DMS153 (cell line): ENCODE data around the gene IFIT5.
A peak's percentile ranks its signal among the peaks of the same experiment; 100 is the strongest.
"Not testable (repeated sequence)": the region's sequence is repeated elsewhere in the genome, so short reads cannot be mapped to it uniquely, and the experiment has no call there.

Experiments
- DNase-seq: peaks from one replicate; lab custom pipeline; 2025; lab: John Stamatoyannopoulos, UW

The IFIT5 gene

DNA sequence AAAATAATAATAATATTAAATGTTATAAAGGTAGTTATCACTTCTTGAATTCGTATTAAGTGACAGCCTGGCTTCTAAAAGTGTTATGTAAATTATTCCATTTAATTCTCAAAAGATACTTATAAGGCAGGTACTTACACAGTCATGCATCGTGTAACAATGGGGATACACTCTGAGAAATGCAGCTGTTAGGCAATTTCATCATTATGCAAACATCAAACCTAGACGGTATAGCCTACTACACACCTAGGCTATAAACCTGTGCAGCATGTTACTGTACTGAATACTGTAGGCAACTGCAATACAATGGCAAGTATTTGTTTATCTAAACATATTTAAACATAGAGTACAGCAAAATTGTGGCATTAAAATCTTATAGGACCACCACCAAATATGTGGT is 20.5 kb upstream of the IFIT5 start:
- peak; percentile 34 for DNase-seq

DNA sequence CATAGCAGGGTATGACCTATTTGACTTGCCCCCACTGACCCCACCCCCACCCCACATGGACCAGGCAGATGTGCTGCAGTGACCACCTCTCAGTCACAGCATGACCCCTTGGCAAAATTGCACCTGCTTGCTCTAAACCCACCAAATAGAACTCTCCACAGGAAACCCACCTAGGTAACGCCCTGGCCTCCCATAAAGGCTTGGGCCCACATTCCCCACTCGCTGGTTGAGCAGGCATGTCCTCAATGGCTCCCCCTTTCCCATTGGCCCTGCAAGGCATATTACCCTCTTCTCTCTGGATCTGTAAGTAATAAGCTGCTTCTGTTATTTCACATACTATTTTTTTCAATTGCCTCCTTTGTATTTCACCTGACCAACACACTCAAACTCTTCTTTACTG is 19.2 kb upstream of the IFIT5 start:
- DNase-seq, result no peak

DNA sequence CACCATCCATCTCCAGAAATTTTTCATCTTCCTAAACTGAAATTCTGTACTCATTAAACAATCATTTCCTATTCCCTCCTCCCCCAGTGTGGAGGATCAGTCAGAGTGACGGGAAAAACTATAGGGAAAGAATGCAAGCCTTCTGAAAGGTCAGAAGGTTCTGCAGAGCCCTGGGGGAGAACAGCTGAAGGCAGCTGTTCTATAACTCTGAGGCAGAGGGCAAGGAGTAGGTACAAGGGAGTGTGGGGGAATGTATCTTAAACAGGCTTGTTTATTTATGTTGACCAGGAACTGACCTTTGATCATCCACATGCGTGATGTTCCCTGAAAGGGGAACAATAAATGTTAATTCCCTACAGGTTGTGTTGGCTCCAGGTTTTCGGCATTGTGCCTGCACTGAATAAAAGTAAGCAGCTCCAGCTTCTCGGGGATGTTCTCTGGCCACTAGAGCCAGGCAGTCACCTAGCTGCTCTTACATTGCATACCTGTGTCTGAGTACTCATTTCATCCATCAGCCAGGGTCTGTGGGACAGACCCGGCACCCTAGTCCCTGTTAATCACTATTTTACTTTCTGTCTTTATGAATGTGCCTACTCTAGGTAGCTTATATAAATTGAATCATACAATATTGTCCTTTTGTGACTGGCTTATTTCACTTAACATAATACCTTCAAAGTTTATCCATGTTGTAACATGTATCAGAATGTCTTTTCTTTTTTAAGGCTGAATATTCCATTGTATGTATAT is 16.2 kb upstream of the IFIT5 start:
- no peak for DNase-seq

DNA sequence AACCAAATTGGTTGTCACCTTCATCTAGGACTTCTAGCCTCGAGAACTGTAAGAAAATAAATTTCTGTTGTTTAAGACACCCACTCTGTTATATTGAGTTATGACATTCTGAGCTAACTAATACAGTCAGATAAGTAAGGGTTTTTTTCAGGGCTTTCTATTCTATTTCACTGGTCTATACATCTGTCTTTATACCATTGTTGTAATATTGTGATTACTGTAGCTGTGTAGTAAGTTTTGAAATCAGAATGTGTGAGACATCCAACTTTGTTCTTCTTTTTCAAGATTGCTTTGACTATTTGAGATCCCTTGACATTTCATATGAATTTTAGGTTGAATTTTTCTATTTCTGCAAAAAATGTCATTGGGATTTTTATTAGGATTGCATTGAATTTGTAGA is 14.4 kb upstream of the IFIT5 start:
- no peak for DNase-seq

DNA sequence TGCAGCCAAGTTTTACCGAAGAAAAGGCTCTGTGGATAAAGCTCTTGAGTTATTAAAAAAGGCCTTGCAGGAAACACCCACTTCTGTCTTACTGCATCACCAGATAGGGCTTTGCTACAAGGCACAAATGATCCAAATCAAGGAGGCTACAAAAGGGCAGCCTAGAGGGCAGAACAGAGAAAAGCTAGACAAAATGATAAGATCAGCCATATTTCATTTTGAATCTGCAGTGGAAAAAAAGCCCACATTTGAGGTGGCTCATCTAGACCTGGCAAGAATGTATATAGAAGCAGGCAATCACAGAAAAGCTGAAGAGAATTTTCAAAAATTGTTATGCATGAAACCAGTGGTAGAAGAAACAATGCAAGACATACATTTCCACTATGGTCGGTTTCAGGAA is 11.3 kb upstream of the IFIT5 start:
- DNase-seq, result no peak

DNA sequence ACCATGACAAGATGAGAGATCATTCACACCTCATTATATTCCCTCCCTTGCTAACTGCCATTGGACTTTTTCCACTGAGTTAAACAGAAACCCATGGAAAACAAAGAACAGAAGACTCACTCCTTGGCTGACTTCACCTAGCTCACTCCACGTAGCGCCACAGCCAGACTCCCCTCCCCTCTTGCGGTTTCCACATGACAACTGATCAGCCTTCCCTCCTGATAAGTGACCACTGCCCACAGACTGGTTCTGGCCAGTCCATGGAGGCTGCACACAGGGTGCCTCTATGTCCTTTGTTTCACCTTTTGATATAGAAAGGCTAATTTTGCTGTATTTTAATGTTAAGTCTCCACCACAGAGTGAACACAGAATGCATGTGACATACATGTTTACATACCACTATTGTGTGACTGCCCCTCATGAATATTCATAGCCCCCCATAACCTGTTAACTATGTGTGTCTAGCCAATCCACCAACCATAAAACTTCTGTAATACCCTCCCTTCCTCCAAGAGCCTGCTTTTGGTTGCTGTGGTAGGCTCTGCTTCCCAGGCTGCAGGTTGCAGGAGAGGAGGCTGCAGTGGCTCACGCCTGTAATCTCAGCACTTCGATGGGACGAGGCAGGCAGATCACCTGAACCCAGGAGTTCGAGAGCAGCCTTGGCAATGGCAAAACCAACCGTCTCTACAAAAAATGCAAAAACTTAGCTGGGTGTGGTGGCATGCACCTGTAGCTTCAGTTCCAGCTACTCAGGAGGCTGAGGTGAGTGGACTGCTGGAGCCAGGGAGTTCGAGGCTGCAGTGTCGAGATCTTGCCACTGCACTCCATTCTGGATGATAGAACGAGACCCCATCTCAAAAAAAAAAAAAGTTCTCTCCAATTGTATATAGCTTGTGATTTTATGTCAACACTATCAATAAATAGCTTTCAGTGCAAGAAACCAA is 10.0 kb upstream of the IFIT5 start:
- DNase-seq, result no peak

DNA sequence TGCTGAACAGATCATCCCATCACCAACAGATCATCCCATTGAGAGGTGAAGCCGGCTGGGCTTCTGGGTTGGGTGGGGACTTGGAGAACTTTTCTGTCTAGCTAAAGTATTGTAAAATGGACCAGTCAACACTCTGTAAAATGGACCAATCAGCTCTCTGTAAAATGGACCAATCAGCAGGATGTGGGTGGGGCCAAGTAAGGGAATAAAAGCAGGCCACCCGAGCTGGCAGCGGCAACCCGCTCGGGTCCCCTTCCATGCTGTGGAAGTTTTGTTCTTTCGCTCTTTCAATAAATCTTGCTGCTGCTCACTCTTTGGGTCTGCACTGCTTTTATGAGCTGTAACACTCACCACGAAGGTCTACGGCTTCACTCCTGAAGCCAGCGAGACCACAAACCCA is 8.2 kb upstream of the IFIT5 start:
- not testable (repeated sequence) for DNase-seq

DNA sequence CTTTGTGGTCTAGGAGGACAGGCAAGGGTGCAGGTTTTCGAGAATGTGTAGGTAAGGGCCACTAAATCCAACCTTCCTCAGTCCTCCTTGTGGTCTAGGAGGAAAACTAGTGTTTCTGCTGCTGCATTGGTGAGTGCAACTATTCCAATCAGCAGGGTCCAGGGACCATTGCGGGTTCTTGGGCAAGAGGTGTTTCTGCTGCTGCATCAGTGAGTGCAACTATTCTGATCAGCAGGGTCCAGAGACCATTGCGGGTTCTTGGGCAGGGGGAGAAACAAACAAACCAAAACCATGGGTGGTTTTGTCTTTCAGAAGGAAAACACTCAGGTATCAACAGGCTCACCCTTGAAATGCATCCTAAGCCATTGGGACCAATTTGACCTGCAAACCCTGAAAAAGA is 6.6 kb upstream of the IFIT5 start:
- DNase-seq, result not testable (repeated sequence)

DNA sequence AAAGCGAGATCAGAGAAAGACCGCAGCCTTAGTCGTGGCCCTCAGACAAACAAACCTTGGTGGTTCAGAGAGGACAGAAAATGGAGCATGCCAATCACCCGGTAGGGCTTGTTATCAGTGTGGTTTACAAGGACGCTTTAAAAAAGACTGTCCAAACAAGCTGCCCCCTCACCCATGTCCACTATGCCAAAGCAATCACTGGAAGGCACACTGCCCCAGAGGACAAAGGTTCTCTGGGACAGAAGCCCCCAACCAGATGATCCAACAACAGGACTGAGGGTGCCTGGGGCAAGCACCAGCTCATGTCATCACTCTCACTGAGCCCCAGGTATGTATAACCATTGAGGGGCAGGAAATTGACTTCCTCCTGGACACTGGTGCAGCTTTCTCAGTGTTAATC is 5.1 kb upstream of the IFIT5 start:
- DNase-seq, result not testable (repeated sequence)

DNA sequence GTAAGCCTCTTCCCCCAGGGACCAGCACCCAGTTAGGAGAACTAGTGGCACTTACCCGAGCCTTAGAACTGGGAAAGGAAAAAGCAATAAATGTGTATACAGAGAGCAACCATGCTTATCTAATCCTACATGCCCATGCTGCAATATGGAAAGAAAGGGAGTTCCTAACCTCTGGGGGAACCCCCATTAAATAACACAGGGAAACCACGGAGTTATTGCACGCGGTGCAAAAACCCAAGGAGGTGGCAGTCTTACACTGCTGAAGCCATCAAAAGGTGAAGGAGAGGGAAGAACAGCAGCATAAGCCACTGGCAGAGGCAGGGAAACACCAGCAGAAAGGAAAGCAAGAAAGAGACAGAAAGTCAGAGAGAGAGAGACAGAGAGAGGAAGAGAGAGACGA is 3.8 kb upstream of the IFIT5 start:
- DNase-seq, result not testable (repeated sequence)

DNA sequence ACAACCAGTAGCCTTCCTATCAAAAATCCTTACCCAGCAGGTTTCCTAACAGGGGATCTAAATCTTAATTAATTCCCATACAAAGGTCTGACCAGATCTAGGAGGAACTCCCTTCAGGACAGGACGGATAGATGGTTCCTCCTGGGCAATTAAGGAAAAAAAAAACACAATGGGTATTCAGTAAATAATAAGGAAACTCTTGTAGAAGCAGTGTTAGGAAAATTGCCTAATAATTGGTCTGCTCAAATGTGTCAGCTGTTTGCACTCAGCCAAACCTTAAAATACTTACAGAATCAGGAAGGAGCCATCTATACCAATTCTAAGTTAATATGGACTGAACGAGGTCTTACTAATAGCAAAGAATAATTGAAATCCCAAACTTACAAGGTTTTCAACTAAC is 3.2 kb upstream of the IFIT5 start:
- not testable (repeated sequence) for DNase-seq

DNA sequence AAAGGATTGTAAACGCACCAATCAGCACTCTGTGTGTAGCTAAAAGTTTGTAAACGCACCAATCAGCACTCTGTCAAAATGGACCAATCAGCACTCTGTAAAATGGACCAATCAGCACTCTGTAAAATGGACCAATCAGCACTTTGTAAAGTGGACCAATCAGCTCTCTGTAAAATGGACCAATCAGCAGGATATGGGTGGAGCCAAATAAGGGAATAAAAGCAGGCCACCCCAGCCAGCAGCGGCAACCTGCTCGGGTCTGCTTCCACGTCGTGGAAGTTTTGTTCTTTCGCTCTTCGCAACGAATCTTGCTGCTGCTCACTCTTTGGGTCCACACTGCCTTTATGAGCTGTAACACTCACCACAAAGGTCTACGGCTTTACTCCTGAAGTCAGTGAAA is 2.1 kb upstream of the IFIT5 start:
- DNase-seq, result not testable (repeated sequence)

DNA sequence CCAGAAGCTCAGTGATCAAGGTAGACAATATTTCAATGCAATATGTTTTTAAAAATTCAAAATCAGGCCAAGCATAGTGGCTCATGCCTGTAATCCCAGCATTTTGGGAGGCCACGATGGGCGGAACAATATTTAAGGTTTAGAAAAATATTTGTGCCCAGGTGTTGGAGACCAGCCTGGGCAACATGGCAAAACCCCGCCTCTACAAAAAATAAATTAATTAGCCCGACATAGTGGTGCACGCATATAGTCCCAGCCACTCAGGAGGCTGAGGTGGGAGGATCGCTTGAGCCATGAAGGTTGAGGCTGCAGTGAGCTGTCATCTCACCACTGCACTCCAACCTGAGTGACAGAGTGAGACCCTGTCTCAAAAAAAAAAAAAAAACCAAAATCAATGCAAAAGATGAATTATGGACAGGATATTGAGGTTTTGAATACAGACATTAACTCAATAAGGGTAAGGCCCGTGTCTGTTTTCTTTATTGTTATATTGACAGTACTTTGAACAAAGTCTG is 913 bp upstream of the IFIT5 start:
- DNase-seq, result no peak

DNA sequence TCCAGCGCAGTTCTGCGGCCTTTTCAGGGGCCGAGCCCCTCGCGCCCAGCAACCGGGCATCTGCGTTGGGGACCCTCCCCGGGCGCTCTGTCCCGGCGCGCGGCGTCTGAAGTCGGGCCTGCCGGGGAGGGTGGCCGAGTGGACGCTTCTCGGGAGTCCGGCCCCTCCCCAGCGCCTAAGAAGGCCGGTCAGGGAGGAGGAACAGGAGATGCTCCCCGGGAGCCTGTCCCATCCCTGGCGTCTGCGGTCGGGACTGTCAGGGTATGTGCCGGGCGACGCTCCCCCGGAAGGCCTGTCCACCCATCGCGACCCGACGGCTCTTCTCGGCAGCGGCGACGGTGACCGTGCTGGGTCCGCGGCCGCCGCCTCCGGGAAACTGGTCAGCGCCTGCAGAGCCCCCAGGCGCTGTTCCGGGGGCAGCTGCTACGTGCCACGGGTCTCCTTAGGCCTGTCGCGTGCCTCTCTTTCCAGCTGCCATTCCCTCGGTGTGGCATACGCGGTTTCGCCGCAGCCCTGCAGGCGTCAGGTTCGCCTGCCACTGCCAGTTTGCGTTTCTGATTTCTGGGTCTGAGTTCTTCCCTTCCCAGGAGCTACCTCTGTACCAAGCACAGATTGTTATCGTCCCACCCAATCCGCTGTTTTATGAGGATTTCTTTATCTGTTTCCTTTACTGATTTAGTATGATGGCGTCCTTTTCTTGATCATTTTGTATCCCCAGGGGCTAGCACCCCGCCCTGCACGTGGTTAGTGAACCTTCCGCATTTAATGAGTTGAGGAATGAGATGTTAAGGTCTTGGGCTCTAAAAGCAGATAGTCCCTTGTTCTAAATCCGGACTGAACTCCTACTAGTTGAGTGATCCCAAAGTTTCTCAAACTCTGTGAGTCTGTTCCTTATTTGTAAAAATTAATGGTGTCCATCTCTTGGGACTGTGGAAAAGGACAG is 782 bp downstream of the IFIT5 start:
- no peak for DNase-seq

DNA sequence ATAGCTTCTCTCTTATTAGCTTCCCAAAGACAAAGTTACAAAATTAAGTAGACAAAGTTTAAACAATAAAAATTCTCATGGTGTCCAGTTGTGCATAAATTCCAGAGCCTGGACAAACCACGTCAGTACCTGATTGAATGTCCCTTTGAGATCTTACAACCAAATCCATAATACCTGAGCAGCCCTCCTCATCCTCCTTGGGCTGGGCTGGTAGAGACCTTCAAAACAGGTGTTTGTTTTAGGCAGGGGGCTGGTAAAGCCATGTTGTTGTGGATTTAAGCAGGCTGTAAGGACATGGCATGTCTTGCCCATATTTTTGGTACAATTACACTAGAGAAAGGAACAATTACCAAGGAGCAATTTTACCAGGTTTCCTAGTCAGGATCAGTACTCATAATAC is 2.1 kb downstream of the IFIT5 start:
- DNase-seq, result no peak

DNA sequence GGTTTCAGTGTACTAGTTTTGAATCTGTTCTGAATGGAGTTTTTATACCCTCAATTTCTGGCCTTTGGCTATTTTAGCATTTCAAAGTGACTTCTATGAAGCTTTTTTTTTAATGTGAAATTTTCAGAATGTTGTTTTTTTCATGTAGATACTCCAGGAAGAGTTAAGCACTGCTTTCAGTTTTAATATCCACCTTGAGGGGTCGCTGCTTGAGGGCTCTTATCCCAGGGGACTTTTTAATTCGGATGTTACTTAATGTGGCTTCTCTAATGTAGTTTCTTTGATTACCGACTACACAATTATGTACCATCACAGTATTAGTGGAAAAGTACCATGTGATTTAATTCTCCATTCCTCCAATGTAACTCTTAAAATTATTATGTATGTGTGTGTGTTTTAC is 5.2 kb downstream of the IFIT5 start:
- no peak for DNase-seq

DNA sequence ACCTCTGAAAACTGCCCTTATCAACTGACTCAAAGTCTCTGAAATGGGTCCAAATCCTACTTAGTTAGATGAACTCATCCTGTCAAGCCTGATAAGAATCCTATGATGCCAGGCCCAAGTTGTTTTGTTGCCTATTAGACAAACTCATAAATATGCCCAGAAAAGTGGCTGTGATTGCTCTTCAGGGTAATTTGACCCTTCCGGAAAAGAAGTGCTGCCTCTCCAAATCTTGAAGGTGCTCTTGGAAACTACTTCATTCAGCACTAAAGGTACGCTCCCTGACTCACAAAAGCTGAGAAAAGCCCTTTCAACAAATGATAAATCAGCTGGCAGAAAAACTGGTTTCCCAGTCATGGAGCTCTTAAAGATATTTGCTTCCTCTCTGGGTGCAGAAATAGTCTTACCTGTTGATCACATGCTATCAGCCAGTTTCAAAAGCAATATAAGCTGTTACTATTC is 6.7 kb downstream of the IFIT5 start:
- DNase-seq, result no peak

DNA sequence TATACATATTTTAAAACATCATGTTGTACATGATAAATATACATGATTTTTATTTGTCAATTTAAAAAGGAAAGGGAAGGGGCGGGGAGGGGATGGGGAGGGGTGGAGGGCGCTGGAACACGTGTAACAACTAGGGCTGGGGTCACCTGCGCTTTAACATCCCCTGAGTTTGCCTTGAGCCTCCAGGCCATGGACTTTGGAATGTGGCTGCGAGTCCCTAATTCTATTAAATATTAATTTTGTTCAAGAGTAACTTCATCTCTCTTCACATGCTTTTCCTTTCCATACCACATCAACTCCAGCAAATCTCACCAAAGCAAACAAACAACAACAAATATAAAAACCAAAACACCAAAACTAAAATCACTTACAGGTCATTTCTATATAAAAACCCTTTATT is 10.6 kb downstream of the IFIT5 start:
- no peak for DNase-seq

DNA sequence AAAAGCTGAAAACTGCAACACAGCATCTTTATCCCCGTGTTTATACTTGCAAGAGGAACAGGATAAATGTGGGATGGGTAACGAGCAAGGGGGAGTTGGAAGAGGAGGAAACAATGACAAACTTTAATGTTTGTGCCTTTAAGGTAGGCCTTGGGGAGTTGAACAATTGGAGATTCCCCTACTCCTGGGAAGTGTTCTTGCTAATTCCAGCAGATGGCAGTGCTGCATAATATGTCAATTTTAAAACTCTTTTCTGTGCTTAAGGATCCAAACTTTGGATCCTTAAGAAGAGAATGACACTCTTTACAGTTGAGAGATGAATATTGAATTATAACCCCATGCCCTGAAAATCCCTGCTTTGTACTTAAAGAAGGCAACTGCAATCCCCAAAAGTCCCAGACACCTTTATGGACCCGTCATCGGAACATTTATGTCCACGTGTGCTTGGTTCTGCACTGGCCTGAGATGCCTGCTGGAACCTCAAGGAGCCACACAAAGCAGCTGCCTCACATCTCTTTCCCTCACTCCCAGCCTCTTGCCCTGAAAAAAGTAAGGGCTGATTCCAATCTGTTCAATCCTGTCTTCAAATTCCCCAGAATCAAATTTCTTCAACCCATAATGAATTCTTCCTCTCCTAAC is 12.0 kb downstream of the IFIT5 start:
- peak; percentile 5 for DNase-seq

DNA sequence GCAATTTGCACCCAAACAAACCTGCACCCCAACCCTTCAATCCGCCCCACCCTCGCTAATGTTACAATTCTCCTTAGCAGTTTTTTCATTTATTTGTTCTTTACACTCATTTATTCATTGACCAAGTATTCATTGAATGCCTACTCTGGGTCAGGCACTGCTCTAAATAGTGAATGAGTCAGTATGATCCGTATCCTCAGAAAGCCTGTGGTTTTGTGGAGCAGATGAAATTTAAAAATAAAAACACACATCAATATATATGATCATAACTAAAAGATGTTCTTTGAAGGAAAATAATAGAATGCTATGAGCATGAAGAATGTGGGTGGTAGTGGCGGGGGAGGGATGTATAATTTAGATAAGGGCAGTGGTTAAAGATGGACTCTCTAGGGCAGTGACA is 13.3 kb downstream of the IFIT5 start:
- DNase-seq, result no peak

DNA sequence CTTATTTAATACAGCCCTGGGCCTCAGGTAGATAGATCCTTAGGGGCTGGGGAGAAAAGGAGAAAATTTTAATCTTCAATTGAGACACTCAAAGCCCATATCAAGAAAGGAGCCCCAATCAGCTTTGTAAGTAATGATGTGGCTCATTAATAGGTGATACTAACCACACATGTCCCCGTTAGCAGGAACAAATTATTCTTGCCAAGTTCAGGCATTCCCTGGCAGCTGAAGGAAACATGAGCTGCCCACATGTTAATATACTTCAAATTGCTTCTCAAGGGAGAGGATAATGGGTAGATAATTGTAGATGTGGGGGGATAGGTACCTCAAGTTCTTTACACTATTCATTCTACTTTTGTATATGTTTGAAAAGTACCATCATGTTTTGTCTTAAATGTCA is 14.5 kb downstream of the IFIT5 start:
- no peak for DNase-seq
